Bronchial epithelial cell (primary cell): ENCODE measurements around the gene ASAP2. TPM values are rescaled to one million over a fixed set of nuclear protein-coding genes. Genes with fewer than 3 reads are reported as not detected.
A peak's percentile ranks its signal among the peaks of the same experiment; 100 is the strongest.

Experiments
- DNase-seq: peaks from one replicate; pipeline ENCODE4 v3.0.0-alpha.2; 2010; ENCODE audit warnings: low read depth
- FAIRE-seq: peaks from 2 replicates; lab custom pipeline; 2011; peaks lifted over from hg19 to GRCh38; lab: Jason Lieb, UNC
- H3K27me3 ChIP-seq: 2 replicates; pipeline ENCODE4 v1.5.1; 2011; ENCODE audit warnings: low read length; ENCODE audit not compliant: control insufficient read depth, insufficient read depth
- H3K36me3 ChIP-seq: 2 replicates; pipeline ENCODE4 v1.5.1; 2011; ENCODE audit warnings: low read length; ENCODE audit not compliant: control insufficient read depth, insufficient read depth
- H3K4me3 ChIP-seq: 2 replicates; pipeline ENCODE4 v1.5.1; 2011; ENCODE audit warnings: mild to moderate bottlenecking, low read depth, low read length, control low read depth
- total RNA-seq: library from RNA; depleted of rRNA; stranded (reverse); fragments of >200 nt; gene quantifications from 2 replicates; pipeline ENCODE4 v1.2.1, GENCODE V29; 2014
- TF ChIP-seq, protein P1 (sequence below): IDR thresholded peaks from 2 replicates; pipeline ENCODE4 v1.5.1; 2011; ENCODE audit warnings: mild to moderate bottlenecking, moderate library complexity, low read length, control low read depth, inconsistent platforms; ENCODE audit not compliant: insufficient read depth, severe bottlenecking

ASAP2 gene
- total RNA-seq, 1 donor from 2014 or later, result 25.5 TPM

DNA sequence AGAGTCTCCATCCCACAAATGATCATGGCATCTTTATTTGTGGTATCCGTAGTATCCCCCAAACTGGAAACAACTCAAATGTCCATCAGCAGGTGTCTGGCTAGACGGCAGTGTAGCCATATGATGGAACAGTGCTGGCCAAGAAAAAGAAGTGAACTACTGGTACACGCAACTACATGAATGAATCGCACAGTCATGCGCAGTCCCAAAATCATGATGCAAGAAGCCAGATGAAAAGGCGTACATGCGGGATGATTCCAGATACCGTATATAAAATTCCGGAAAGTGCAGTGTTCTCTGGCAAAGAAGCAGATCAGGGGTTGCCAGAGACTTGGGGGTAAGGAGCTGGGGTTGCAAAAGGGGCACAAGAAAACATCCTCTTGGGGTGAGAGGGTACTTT lies 102.5 kb downstream of the ASAP2 start:
- no peaks in the 10 kb centered on the region for H3K36me3 ChIP-seq
- H3K27me3 ChIP-seq, result no peaks in the 10 kb centered on the region
- no peak for FAIRE-seq
- no peak for DNase-seq
- TF ChIP-seq, protein P1, sequence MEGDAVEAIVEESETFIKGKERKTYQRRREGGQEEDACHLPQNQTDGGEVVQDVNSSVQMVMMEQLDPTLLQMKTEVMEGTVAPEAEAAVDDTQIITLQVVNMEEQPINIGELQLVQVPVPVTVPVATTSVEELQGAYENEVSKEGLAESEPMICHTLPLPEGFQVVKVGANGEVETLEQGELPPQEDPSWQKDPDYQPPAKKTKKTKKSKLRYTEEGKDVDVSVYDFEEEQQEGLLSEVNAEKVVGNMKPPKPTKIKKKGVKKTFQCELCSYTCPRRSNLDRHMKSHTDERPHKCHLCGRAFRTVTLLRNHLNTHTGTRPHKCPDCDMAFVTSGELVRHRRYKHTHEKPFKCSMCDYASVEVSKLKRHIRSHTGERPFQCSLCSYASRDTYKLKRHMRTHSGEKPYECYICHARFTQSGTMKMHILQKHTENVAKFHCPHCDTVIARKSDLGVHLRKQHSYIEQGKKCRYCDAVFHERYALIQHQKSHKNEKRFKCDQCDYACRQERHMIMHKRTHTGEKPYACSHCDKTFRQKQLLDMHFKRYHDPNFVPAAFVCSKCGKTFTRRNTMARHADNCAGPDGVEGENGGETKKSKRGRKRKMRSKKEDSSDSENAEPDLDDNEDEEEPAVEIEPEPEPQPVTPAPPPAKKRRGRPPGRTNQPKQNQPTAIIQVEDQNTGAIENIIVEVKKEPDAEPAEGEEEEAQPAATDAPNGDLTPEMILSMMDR, result no peak
- H3K4me3 ChIP-seq, result no peak overlapping the region

DNA sequence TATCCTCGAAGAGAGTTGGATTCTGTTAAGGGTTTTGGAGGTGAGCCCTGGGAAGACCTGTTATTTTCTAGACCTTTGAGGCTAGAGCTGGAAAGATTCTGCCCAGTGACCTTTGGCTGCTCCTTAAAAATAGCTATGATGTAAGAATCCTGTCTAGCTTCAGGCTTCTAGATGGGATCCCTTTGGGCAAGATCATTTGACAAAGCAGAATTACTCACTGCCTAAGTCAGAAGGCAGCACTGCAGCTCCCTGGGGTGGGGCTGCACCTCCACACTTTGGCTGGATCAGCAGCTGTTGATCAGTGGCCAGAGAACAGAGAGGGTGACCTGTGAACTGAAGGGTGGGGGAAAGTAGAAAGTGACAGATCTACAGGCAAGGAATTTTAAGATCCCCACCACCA lies 103.8 kb downstream of the ASAP2 start:
- FAIRE-seq, result no peak

GRCh38 chr2:9310798-9311197 lies 104.2 kb downstream of the ASAP2 start:
- Histone ChIP-seq H3K27me3 (no peaks in the 10 kb centered on the region), H3K36me3 (no peaks in the 10 kb centered on the region), H3K4me3 (no peak overlapping the region)
- TF ChIP-seq, protein P1, result no peak
- FAIRE-seq (no peak), DNase-seq (peak; percentile 67)

More for the DNA sequence above, 103.8 kb downstream of the ASAP2 start:
- TF ChIP-seq, protein P1, result no peak
- no peaks in the 10 kb centered on the region for H3K36me3 ChIP-seq
- no peaks in the 10 kb centered on the region for H3K27me3 ChIP-seq
- H3K4me3 ChIP-seq, result no peak overlapping the region
- DNase-seq, result peak; percentile 92

DNA sequence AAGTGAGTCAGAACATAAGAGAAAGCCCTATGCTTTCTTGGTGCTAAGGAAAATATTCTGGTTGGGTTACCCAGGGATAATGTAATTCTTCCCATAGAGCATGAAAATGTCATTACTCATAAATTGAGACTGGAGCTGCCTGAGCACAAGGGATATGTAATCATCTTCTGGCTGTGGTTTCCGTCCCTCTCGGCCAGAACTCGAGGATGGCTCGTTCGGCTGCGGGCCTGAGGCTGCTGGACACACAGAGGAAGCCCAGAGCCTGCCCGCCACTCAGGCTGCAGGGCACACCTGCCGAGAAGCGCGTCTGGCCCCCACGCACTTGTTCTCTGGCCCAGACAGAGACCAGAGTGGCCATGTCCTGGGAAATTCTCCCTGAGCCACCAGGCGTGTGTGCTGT lies 104.9 kb downstream of the ASAP2 start:
- Histone ChIP-seq H3K36me3 (peaks cover under 1% of the 10 kb centered on the region), H3K4me3 (no peak overlapping the region), H3K27me3 (no peaks in the 10 kb centered on the region)
- FAIRE-seq (no peak), DNase-seq (peak; percentile 72)
- TF ChIP-seq, protein P1, result no peak

DNA sequence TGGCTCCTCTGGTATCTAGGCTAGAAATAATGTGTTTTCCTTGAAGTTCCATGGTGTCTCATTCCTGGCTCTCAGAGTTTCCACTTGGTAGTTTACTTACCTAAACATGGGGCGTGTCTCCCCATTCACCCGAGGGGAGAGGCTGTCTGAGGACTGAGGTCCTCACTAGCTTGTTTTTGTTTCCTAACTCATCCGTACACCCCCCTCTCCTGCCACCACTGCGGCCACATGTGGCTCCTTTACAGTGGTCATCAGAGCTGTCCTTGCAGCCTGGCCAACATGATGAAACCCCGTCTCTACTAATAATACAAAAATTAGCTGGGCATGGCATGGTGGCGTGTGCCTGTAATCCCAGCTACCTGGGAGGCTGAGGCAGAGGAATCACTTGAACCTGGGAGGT lies 106.0 kb downstream of the ASAP2 start:
- no peak overlapping the region for H3K4me3 ChIP-seq
- DNase-seq (no peak), FAIRE-seq (no peak)
- no peaks in the 10 kb centered on the region for H3K27me3 ChIP-seq
- TF ChIP-seq, protein P1, result no peak
- peaks cover 1% of the 10 kb centered on the region for H3K36me3 ChIP-seq

DNA sequence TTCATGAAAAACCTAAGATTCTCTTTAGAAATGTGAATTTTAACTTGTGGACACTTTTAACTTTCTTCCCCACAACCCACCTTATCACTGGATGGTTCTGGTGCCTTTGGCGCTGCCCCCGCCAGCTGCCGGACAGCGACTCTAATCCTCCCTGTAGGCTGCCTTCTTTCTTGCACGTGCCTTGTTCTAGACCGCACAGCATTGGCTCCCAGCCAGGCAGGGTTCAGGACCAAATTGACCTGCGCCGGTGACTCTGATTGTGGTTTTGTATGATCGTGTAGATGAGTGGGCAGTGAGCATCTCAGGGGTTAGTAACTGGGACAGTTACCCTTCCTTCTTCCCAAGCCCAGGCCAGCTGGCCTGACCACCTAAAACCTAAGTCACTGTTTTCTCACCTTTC lies 106.8 kb downstream of the ASAP2 start:
- H3K36me3 ChIP-seq, result peaks cover 1% of the 10 kb centered on the region
- TF ChIP-seq, protein P1, result no peak
- no peak for FAIRE-seq

More for the DNA sequence above, 106.8 kb downstream of the ASAP2 start:
- H3K4me3 ChIP-seq, result no peak overlapping the region
- H3K27me3 ChIP-seq, result no peaks in the 10 kb centered on the region
- no peak for DNase-seq
